ENCODE measurements around the gene SDHA.
"Not testable (repeated sequence)": the region's sequence is repeated elsewhere in the genome, so short reads cannot be mapped to it uniquely, and the experiment has no call there.

Gene SDHA

GRCh38 chr5:223791-224190, 5.7 kb downstream of the SDHA start:
- no peak for DNase-seq

- no peak for DNase-seq
Observed at GRCh38 chr5:225334-225733, 7.2 kb downstream of the SDHA start.

GRCh38 chr5:227375-227774, 9.3 kb downstream of the SDHA start:
- DNase-seq, result not testable (repeated sequence)

DNA sequence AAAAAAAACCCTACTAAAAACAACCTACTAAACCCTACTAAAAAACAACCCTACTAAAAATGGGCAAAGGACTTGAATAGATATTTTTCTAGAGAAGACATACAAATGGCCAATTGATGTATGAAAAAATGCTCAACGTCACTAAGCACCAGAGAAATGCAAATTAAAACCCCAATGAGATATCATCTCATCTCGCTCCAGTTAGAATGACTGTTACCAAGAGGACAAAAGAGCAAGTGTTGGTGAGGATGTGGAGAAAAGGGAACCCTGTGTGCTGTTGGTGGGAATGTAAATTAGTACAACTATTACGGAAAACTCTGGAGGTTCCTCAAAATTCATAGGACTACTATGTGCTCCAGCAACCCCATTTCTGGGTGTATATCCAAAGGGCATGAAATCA, 10.8 kb downstream of the SDHA start:
- DNase-seq, result no peak

- DNase-seq, result no peak
Observed at GRCh38 chr5:230711-231110, 12.6 kb downstream of the SDHA start.

- no peak for DNase-seq
Observed at GRCh38 chr5:231661-232060, 13.5 kb downstream of the SDHA start.

DNA sequence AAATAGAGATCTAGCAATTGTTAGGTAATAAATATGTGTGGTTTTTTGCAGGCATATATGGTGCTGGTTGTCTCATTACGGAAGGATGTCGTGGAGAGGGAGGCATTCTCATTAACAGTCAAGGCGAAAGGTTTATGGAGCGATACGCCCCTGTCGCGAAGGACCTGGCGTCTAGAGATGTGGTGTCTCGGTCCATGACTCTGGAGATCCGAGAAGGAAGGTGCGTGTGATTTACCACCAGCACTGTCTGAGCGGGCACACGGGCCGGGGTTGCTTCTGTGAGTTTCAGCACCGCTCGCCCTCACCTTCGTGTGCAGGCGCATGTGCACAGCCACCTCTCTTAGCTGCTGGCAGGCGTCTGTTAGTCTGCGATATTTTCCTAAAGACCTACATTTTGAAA, 15.3 kb downstream of the SDHA start:
- DNase-seq, result not testable (repeated sequence)

- no peak for DNase-seq
Observed at GRCh38 chr5:234450-234849, 16.3 kb downstream of the SDHA start.

GRCh38 chr5:235527-235926, 17.4 kb downstream of the SDHA start:
- not testable (repeated sequence) for DNase-seq

DNA sequence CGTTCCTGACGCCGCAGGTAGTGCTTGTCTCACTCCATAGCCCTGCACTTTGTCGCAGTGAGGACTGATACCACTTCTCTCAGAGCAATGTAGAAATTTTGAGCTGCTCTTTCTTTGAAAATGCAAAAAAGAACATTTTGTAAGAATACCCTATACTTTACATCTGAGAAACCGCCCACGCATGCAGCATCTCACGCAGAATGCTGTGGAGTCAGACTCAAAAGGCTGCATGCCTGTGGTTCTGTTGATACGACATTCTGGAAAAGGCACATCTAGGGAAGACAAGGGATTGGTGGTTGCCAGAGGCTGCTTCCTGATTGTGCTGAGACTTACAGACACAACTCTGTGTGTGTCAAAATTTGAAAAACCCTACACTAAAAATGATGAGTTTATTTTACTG, 19.8 kb downstream of the SDHA start:
- DNase-seq, result not testable (repeated sequence)

- not testable (repeated sequence) for DNase-seq
Observed at GRCh38 chr5:240550-240949, 22.4 kb downstream of the SDHA start.

DNA sequence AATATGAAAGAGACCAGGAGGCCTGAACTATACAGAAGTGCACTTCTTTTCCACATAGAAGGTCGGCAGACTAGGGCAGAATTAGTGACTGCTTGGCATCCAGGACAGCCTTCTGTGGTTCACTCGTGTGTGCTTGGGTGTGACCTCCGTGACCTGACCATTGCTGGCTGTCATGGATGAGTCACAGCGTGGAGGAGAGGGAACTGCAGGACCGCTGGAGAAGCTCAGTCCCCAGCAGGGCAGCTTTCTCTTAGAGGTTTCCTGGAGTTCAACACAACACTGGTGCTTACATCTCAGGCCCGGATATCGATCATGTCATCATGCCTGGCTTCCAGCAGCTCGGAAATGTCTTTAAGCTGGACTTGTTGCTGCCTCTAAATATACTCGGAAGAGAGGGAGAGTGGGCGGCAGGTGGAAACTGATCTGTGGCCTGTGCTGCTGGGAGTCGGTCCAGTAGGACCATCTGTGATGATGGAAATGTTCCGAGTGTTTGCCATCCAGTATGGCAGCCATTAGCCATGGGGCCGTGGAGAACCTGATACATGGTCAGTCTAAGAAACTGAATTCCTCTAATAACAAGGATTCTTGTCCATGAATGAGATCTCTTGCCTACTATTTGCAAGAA, 23.0 kb downstream of the SDHA start:
- DNase-seq, result not testable (repeated sequence)

DNA sequence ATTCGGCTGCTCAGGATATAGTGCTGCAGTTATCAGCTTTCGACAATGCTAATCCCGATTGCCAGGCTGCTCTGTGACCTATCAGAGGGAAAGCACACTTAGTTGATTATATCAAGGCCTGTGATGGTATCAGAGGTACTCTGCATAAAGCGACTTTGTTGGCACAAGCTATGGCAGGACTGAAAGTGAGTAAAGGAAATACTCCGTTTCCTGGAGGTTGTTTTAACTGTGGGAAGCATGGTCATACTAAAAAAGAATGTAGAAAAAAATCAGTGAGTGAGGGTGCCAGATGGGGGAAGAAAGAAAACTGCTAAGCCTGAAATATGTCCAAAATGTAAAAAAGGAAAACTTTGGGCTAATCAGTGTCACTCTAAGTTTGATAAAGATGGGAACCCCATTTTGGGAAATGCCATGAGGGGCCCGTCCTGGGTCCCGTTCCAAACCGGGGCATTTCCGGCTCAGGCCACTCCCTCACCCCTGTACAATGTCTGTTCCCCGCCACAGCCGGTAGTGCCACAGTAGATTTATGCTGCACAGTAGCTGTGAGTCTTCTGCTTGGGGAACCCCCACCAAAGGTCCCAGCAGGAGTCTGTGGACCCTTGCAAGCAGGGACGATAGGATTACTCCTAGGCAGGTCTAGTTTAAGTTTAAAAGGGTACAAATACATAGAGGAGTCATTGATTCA, 25.7 kb downstream of the SDHA start:
- DNase-seq, result not testable (repeated sequence)

GRCh38 chr5:245717-246116, 27.6 kb downstream of the SDHA start:
- not testable (repeated sequence) for DNase-seq

GRCh38 chr5:250396-250795, 32.3 kb downstream of the SDHA start:
- not testable (repeated sequence) for DNase-seq

GRCh38 chr5:251016-251415, 32.9 kb downstream of the SDHA start:
- not testable (repeated sequence) for DNase-seq

DNA sequence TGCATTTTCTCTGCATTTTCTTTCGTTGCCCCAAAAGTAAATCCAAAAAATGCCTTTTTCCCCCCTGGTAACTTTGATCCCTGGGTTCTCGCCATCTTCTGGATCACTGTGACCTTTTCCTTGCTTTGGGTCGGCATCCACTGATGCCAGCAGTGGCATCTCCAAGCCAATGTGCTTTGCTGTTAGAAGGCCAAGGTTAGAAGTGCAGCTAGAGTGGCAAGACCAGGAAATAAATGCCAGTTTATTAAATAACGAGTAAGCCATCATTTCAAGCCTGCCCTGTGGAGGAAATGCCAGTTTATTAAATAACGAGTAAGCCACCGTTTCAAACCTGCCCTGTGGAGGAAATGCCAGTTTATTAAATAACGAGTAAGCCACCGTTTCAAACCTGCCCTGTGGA, 33.4 kb downstream of the SDHA start:
- not testable (repeated sequence) for DNase-seq

DNA sequence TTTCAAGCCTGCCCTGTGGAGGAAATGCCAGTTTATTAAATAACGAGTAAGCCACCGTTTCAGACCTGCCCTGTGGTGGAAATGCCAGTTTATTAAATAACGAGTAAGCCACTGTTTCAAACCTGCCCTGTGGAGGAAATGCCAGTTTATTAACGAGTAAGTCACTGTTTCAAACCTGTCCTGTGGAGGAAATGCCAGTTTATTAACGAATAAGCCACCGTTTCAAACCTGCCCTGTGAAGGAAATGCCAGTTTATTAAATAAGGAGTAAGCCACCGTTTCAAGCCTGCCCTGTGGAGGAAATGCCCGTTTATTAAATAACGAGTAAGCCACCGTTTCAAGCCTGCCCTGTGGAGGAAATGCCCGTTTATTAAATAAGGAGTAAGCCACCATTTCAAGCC, 33.9 kb downstream of the SDHA start:
- not testable (repeated sequence) for DNase-seq

GRCh38 chr5:252546-252945, 34.4 kb downstream of the SDHA start:
- no peak for DNase-seq

- DNase-seq, result not testable (repeated sequence)
Observed at GRCh38 chr5:254322-254721, 36.2 kb downstream of the SDHA start.

- DNase-seq, result not testable (repeated sequence)
Observed at GRCh38 chr5:255116-255515, 37.0 kb downstream of the SDHA start.

GRCh38 chr5:256347-256746, 38.2 kb downstream of the SDHA start:
- not testable (repeated sequence) for DNase-seq

GRCh38 chr5:257148-257547, 39.0 kb downstream of the SDHA start:
- DNase-seq, result no peak

GRCh38 chr5:263275-263974, 45.3 kb downstream of the SDHA start:
- DNase-seq, result not testable (repeated sequence)

Measured in suppressor macrophage treated with lipopolysaccharide for 1 hour (primary cell).